Thyroid gland (tissue), 4 donors: ENCODE measurements around the gene SLX4.

Source experiments
- CTCF ChIP-seq, 6 experiments: fragments of 200-600 bp in 3 of 6; fragments of 450-650 bp in 3 of 6; sonication (generic) in 3 of 6; IDR thresholded peaks; one replicate each; pipeline ENCODE4 v1.5.1; 2016 to 2019; ENCODE audit warnings: antibody characterized with exemption in 6 of 6, mild to moderate bottlenecking in 2 of 6, inconsistent platforms in 1 of 6, moderate library complexity in 1 of 6
- POLR2A ChIP-seq, 2 donors: fragments of 450-650 bp; IDR thresholded peaks; one replicate each; pipeline ENCODE4 v1.6.1; 2017; ENCODE audit warnings: antibody characterized with exemption in 2 of 2, mild to moderate bottlenecking in 2 of 2, moderate library complexity in 1 of 2

GRCh38 chr16:3548445-3548844 lies 63.0 kb downstream of the SLX4 start:
- TF ChIP-seq CTCF (IDR thresholded peaks at IDR 0.05) (no peak), POLR2A (IDR thresholded peaks at IDR 0.05) (no peak)
